H1 (cell line): Measurements from ENCODE around the gene STOML1. TPM values are rescaled to one million over a fixed set of nuclear protein-coding genes. Genes with fewer than 3 reads are reported as not detected.

Experiments used
- BACH1 ChIP-seq: IDR thresholded peaks from 2 replicates; pipeline ENCODE4 v1.6.1; 2012; ENCODE audit warnings: low read length, improper control_type of control experiment
- CTCF ChIP-seq, 3 experiments: IDR thresholded peaks; 1 replicate in 2 of 3; 2 replicates in 1 of 3; pipeline versions ENCODE4 v1.5.1 to v1.6.1; 2011; ENCODE audit warnings: low read length in 3 of 3, mild to moderate bottlenecking in 3 of 3, inconsistent platforms in 2 of 3, low read depth in 1 of 3, moderate library complexity in 1 of 3; ENCODE audit not compliant: insufficient read depth in 1 of 3; ENCODE audit errors: control extremely low read depth in 1 of 3
- GABPA ChIP-seq: IDR thresholded peaks from 2 replicates; pipeline ENCODE4 v1.6.1; 2011; ENCODE audit warnings: mild to moderate bottlenecking, low read length, moderate library complexity, borderline replicate concordance; ENCODE audit not compliant: insufficient read depth
- KDM1A ChIP-seq: fragments of 200-600, 300-600 bp; sonication (generic); IDR thresholded peaks from 2 replicates; pipeline ENCODE4 v1.7.1; 2016; ENCODE audit warnings: mild to moderate bottlenecking, low read length, borderline replicate concordance
- RAD21 ChIP-seq, 2 experiments: IDR thresholded peaks in 1 of 2; conservative IDR thresholded peaks in 1 of 2; 2 replicates each; pipeline ENCODE4 v1.6.1; 2011; ENCODE audit warnings: low read depth in 2 of 2, low read length in 2 of 2, improper control_type of control experiment in 1 of 2, inconsistent platforms in 1 of 2, mild to moderate bottlenecking in 1 of 2, moderate library complexity in 1 of 2
- TAF7 ChIP-seq: optimal IDR thresholded peaks from 2 replicates; pipeline ENCODE3; 2011; ENCODE audit warnings: low read depth, mild to moderate bottlenecking, inconsistent platforms, low read length, moderate library complexity, borderline replicate concordance
- YY1 ChIP-seq: IDR thresholded peaks from 2 replicates; pipeline ENCODE4 v1.6.1; 2011; ENCODE audit warnings: low read depth, mild to moderate bottlenecking, low read length
- polyA plus RNA-seq, 7 experiments: library from polyadenylated mRNA; depleted of rRNA in 3 of 7; stranded (reverse) in 5 of 7; unstranded in 2 of 7; fragments of >200 nt in 5 of 7; fragments of 200-250 nt in 2 of 7; gene quantifications; 1 replicate in 5 of 7; 2 replicates in 1 of 7; 4 replicates in 1 of 7; pipeline versions ENCODE4 v1.2.1 to v1.2.3, GENCODE V29; 2011 to 2013; ENCODE audit warnings: missing spikeins in 2 of 7, mixed read lengths in 2 of 7
- total RNA-seq: library from RNA; stranded (reverse); fragmentation: NEBNext Ultra II Directional; extraction: Animal tissue kit (Norgen Biotek cat#: 25700); gene quantifications from 2 replicates; pipeline ENCODE4 v1.2.1, GENCODE V29; 2021
- TF ChIP-seq, protein P1 (sequence below): IDR thresholded peaks from 2 replicates; pipeline ENCODE4 v1.6.1; 2012; ENCODE audit warnings: inconsistent platforms

The STOML1 gene
- total and polyA plus RNA-seq, 2 of the 8 experiments (the other 6 are each of a cell fraction or from before 2014, with no cell fraction given) = 2.6 to 3.2 TPM

GRCh38 chr15:73950831-73951561, 41.1 kb downstream of the STOML1 start (continued):
- no peak for TF ChIP-seq KDM1A
- peak; percentile 40; the same call in 1 of the 2 replicates for TF ChIP-seq GABPA
- 0 out of 2 replicates have a peak, but pooled peaks have one; percentile 7 for TF ChIP-seq YY1
- TF ChIP-seq, protein P1, sequence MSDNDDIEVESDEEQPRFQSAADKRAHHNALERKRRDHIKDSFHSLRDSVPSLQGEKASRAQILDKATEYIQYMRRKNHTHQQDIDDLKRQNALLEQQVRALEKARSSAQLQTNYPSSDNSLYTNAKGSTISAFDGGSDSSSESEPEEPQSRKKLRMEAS = peak; percentile 96
- no peak for TF ChIP-seq BACH1
- peak; percentile 68 to 92 (median 81) for TF ChIP-seq CTCF (IDR thresholded peaks at IDR 0.05; ENCODE audit: control extremely low read depth in 1 of 3, insufficient read depth in 1 of 3, low read depth in 1 of 3, low read length in 3 of 3)
- TF ChIP-seq TAF7 = peak; percentile 58
- peak; percentile 81 to 87 for TF ChIP-seq RAD21 (IDR thresholded peaks at IDR 0.05 in 1 of 2, conservative IDR thresholded peaks at IDR 0.05 in 1 of 2; ENCODE audit: low read depth in 2 of 2, low read length in 2 of 2)
